DOHH2 (cell line): ENCODE measurements around the gene PEX3.
"Not testable (repeated sequence)": the region's sequence is repeated elsewhere in the genome, so short reads cannot be mapped to it uniquely, and the experiment has no call there.

Experiments
- H3F3A ChIP-seq: fragments of 200-600 bp; sonication (generic), shearing (Covaris generic); 2 replicates; pipeline ENCODE4 v1.6.0; 2016; ENCODE audit warnings: antibody characterized with exemption, mild to moderate bottlenecking; ENCODE audit not compliant: control insufficient read depth, insufficient read depth
- H3K27ac ChIP-seq: fragments of 200-600 bp; sonication (generic); 2 replicates; pipeline ENCODE4 v1.5.1; 2014; ENCODE audit warnings: low read depth, mild to moderate bottlenecking, low read length, moderate library complexity
- H3K27me3 ChIP-seq: fragments of 200-600 bp; sonication (generic); 2 replicates; pipeline ENCODE4 v1.6.1; 2014; ENCODE audit warnings: mild to moderate bottlenecking, low read length, mixed read lengths; ENCODE audit not compliant: control insufficient read depth
- H3K36me3 ChIP-seq: fragments of 200-600 bp; sonication (generic); 2 replicates; pipeline ENCODE4 v1.6.1; 2014; ENCODE audit warnings: mild to moderate bottlenecking, low read length, moderate library complexity, mixed read lengths; ENCODE audit not compliant: control insufficient read depth
- H3K4me1 ChIP-seq: fragments of 200-600 bp; sonication (generic); 2 replicates; pipeline ENCODE4 v1.6.1; 2014; ENCODE audit warnings: mild to moderate bottlenecking, low read length, mixed read lengths; ENCODE audit not compliant: control insufficient read depth
- H3K4me2 ChIP-seq: fragments of 200-600 bp; sonication (generic); 2 replicates; pipeline ENCODE4 v1.6.0; 2014; ENCODE audit warnings: mild to moderate bottlenecking, low read length, moderate library complexity
- H3K4me3 ChIP-seq: fragments of 200-600 bp; sonication (generic); 2 replicates; pipeline ENCODE4 v1.5.1; 2014; ENCODE audit warnings: mild to moderate bottlenecking, low read length, mixed read lengths
- H3K79me2 ChIP-seq: fragments of 200-600 bp; sonication (generic); 2 replicates; pipeline ENCODE4 v1.6.1; 2014; ENCODE audit warnings: mild to moderate bottlenecking, low read length, mixed read lengths; ENCODE audit not compliant: control insufficient read depth
- H3K9me2 ChIP-seq: fragments of 200-600 bp; sonication (generic); replicated peaks from 2 replicates; pipeline ENCODE4 v1.6.1; 2014; ENCODE audit warnings: mild to moderate bottlenecking, low read length, mixed read lengths; ENCODE audit not compliant: control insufficient read depth
- H3K9me3 ChIP-seq: fragments of 200-600 bp; sonication (generic); 2 replicates; pipeline ENCODE4 v1.6.1; 2014; ENCODE audit warnings: antibody characterized with exemption, low read length, mixed read lengths; ENCODE audit not compliant: control insufficient read depth, insufficient read depth
- H4K20me1 ChIP-seq: fragments of 200-600 bp; sonication (generic); 2 replicates; pipeline ENCODE4 v1.6.0; 2014; ENCODE audit warnings: low read depth, mild to moderate bottlenecking, antibody characterized with exemption, low read length, moderate library complexity; ENCODE audit not compliant: control insufficient read depth, insufficient read depth
- EZH2phosphoT487 ChIP-seq: fragments of 200-600 bp; sonication (generic); IDR thresholded peaks from 2 replicates; pipeline ENCODE4 v1.6.1; 2017; ENCODE audit warnings: borderline replicate concordance, mild to moderate bottlenecking, antibody characterized with exemption, low read length, moderate library complexity, mixed read lengths
- TF ChIP-seq, protein P1 (sequence below): fragments of 200-600 bp; sonication (generic); IDR thresholded peaks from one replicate; pipeline ENCODE4 v1.5.1; 2014; ENCODE audit warnings: antibody characterized with exemption, mild to moderate bottlenecking, low read depth, low read length; ENCODE audit not compliant: poor library complexity, severe bottlenecking

Gene PEX3

GRCh38 chr6:143441010-143441409 is 9.6 kb upstream of the PEX3 start:
- H3K4me3 ChIP-seq, result no peak overlapping the region
- H3K9me3 ChIP-seq, result no peaks in the 10 kb centered on the region
- H3K4me1 ChIP-seq, result no peaks in the 10 kb centered on the region
- H3K27me3 ChIP-seq, result no peaks in the 10 kb centered on the region
- H3K79me2 ChIP-seq, result peaks cover 27% of the 10 kb centered on the region
- H3K9me2 ChIP-seq, result no peaks in the 10 kb centered on the region
- no peaks in the 10 kb centered on the region; the same call in 1 of the 2 replicates for H3F3A ChIP-seq
- H4K20me1 ChIP-seq, result no peaks in the 10 kb centered on the region
- peaks cover 60% of the 10 kb centered on the region for H3K36me3 ChIP-seq
- TF ChIP-seq, protein P1, sequence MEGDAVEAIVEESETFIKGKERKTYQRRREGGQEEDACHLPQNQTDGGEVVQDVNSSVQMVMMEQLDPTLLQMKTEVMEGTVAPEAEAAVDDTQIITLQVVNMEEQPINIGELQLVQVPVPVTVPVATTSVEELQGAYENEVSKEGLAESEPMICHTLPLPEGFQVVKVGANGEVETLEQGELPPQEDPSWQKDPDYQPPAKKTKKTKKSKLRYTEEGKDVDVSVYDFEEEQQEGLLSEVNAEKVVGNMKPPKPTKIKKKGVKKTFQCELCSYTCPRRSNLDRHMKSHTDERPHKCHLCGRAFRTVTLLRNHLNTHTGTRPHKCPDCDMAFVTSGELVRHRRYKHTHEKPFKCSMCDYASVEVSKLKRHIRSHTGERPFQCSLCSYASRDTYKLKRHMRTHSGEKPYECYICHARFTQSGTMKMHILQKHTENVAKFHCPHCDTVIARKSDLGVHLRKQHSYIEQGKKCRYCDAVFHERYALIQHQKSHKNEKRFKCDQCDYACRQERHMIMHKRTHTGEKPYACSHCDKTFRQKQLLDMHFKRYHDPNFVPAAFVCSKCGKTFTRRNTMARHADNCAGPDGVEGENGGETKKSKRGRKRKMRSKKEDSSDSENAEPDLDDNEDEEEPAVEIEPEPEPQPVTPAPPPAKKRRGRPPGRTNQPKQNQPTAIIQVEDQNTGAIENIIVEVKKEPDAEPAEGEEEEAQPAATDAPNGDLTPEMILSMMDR, result no peak
- no peak for TF ChIP-seq EZH2phosphoT487
- H3K4me2 ChIP-seq, result no peak overlapping the region
- H3K27ac ChIP-seq, result no peak overlapping the region

GRCh38 chr6:143441680-143442545 is 8.7 kb upstream of the PEX3 start:
- Histone ChIP-seq H3K79me2 (peaks cover 35% of the 10 kb centered on the region), H3K4me2 (no peak overlapping the region)

DNA sequence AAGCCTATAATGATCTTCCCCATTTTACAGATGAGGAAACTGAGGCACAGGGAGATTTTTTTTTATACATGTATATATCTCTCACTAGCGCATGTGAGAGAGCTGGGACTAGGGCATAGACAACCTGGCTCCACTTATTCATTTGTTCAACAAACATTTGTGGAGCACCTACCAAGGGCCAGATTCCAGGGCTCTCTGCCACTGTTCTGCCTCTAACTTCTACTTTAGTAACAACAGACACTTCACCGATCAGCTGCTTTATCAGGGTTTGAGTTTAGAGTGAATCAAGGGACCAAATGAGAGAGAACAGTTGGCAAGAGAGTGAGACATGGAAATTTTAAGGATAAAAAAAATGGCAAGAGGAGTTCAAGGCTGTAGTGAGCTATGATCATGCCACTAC is 7.5 kb upstream of the PEX3 start:
- H3K79me2 ChIP-seq, result peaks cover 46% of the 10 kb centered on the region
- no peaks in the 10 kb centered on the region for H3K27me3 ChIP-seq
- H3K36me3 ChIP-seq, result peaks cover 44% of the 10 kb centered on the region
- H4K20me1 ChIP-seq, result 0 out of 2 replicates have a peak, but pooled peaks cover 4% of the 10 kb centered on the region
- no peaks in the 10 kb centered on the region for H3K4me1 ChIP-seq
- no peak overlapping the region for H3K4me3 ChIP-seq
- no peak overlapping the region for H3K4me2 ChIP-seq
- H3K9me2 ChIP-seq, result no peaks in the 10 kb centered on the region
- H3K9me3 ChIP-seq, result no peaks in the 10 kb centered on the region
- no peak for TF ChIP-seq EZH2phosphoT487
- TF ChIP-seq, protein P1, result no peak
- no peak overlapping the region for H3K27ac ChIP-seq
- no peaks in the 10 kb centered on the region for H3F3A ChIP-seq

More at GRCh38 chr6:143441680-143442545, 8.7 kb upstream of the PEX3 start:
- no peaks in the 10 kb centered on the region for H3K9me3 ChIP-seq
- H3K27me3 ChIP-seq, result no peaks in the 10 kb centered on the region
- no peak overlapping the region for H3K27ac ChIP-seq
- H3K36me3 ChIP-seq, result peaks cover 54% of the 10 kb centered on the region
- TF ChIP-seq EZH2phosphoT487, result no peak
- TF ChIP-seq, protein P1, result no peak
- no peaks in the 10 kb centered on the region; the same call in 1 of the 2 replicates for H3F3A ChIP-seq
- no peaks in the 10 kb centered on the region for H3K9me2 ChIP-seq
- 0 out of 2 replicates have a peak, but pooled peaks cover 4% of the 10 kb centered on the region for H4K20me1 ChIP-seq
- no peak overlapping the region for H3K4me3 ChIP-seq
- no peaks in the 10 kb centered on the region for H3K4me1 ChIP-seq

GRCh38 chr6:143447865-143448264 is 2.7 kb upstream of the PEX3 start:
- Histone ChIP-seq H3K4me1 (peaks cover 25% of the 10 kb centered on the region), H3K79me2 (peaks cover 77% of the 10 kb centered on the region), H3K36me3 (peaks cover 11% of the 10 kb centered on the region; the same call in 1 of the 2 replicates)
- H3K9me2 ChIP-seq, H3K27ac ChIP-seq, H3F3A ChIP-seq, H3K4me2 ChIP-seq, H3K4me3 ChIP-seq, H3K9me3 ChIP-seq, H4K20me1 ChIP-seq, H3K27me3 ChIP-seq: not testable (repeated sequence)
